HEK293T (cell line): Measurements from ENCODE around the gene SATB1.

Source experiments
- CTCF ChIA-PET: fragments of 350-600 bp; formaldehyde crosslinking; extraction: SDS; loops from one replicate; lab custom pipeline; 2021; ENCODE audit warnings: antibody characterized with exemption, inconsistent platforms; lab: Yijun Ruan, JAX
- POLR2A ChIA-PET: fragments of 350-600 bp; formaldehyde crosslinking; extraction: SDS; loops from one replicate; lab custom pipeline; 2020; ENCODE audit warnings: antibody characterized with exemption, inconsistent platforms; lab: Yijun Ruan, JAX
- DNase-seq: peaks from one replicate; pipeline ENCODE4 v3.0.0; 2012; ENCODE audit warnings: mixed read lengths; ENCODE audit errors: extremely low spot score
- ARNT ChIP-seq: fragments of 450-650 bp; IDR thresholded peaks from 2 replicates; pipeline ENCODE4 v1.6.1; 2017; ENCODE audit warnings: mild to moderate bottlenecking
- BHLHE40 ChIP-seq: fragments of 450-650 bp; IDR thresholded peaks from 2 replicates; pipeline ENCODE4 v1.6.1; 2016; ENCODE audit warnings: mild to moderate bottlenecking, moderate library complexity, borderline replicate concordance
- CTBP1 ChIP-seq: fragments of 450-650 bp; IDR thresholded peaks from 2 replicates; pipeline ENCODE4 v1.6.1; 2016; ENCODE audit warnings: borderline replicate concordance
- ELF4 ChIP-seq: fragments of 450-650 bp; IDR thresholded peaks from 2 replicates; pipeline ENCODE4 v1.6.1; 2017; ENCODE audit warnings: antibody characterized with exemption
- FOXA1 ChIP-seq: fragments of 450-650 bp; IDR thresholded peaks from 2 replicates; pipeline ENCODE4 v1.6.1; 2016; ENCODE audit warnings: mild to moderate bottlenecking
- FOXK2 ChIP-seq: fragments of 450-650 bp; IDR thresholded peaks from 2 replicates; pipeline ENCODE4 v1.6.1; 2016; ENCODE audit warnings: mild to moderate bottlenecking
- FOXM1 ChIP-seq: fragments of 450-650 bp; IDR thresholded peaks from 2 replicates; pipeline ENCODE4 v1.6.1; 2017; ENCODE audit warnings: mild to moderate bottlenecking, borderline replicate concordance
- HDGF ChIP-seq: fragments of 450-650 bp; IDR thresholded peaks from 2 replicates; pipeline ENCODE4 v1.6.1; 2017; ENCODE audit warnings: antibody characterized with exemption, borderline replicate concordance
- L3MBTL2 ChIP-seq: fragments of 450-650 bp; conservative IDR thresholded peaks from 2 replicates; pipeline ENCODE4 v1.6.1; 2016; ENCODE audit warnings: mild to moderate bottlenecking
- LEF1 ChIP-seq: fragments of 450-650 bp; IDR thresholded peaks from 2 replicates; pipeline ENCODE4 v1.6.1; 2017; ENCODE audit warnings: mild to moderate bottlenecking, borderline replicate concordance
- NFRKB ChIP-seq: fragments of 450-650 bp; IDR thresholded peaks from 2 replicates; pipeline ENCODE4 v1.6.1; 2016; ENCODE audit warnings: mild to moderate bottlenecking, moderate library complexity
- PKNOX1 ChIP-seq: fragments of 450-650 bp; IDR thresholded peaks from 2 replicates; pipeline ENCODE4 v1.6.1; 2016
- SP1 ChIP-seq: fragments of 450-650 bp; IDR thresholded peaks from 2 replicates; pipeline ENCODE4 v1.6.1; 2017
- SUZ12 ChIP-seq: fragments of 450-650 bp; IDR thresholded peaks from 2 replicates; pipeline ENCODE4 v1.6.1; 2016; ENCODE audit warnings: mild to moderate bottlenecking
- TARDBP ChIP-seq: fragments of 450-650 bp; IDR thresholded peaks from 2 replicates; pipeline ENCODE4 v1.6.1; 2016
- ZNF384 ChIP-seq: fragments of 450-650 bp; IDR thresholded peaks from 2 replicates; pipeline ENCODE4 v1.6.1; 2016

The SATB1 gene

GRCh38 chr3:18403061-18403460, 22.1 kb downstream of the SATB1 start:
- CTCF ChIA-PET: no interaction called here
- POLR2A ChIA-PET: no interaction called here
- no peak for TF ChIP-seq SUZ12
- no peak for TF ChIP-seq FOXK2
- TF ChIP-seq SP1: no peak
- TF ChIP-seq PKNOX1: no peak
- TF ChIP-seq L3MBTL2: no peak
- no peak for TF ChIP-seq ZNF384
- no peak for DNase-seq

GRCh38 chr3:18402239-18402799, 22.8 kb downstream of the SATB1 start:
- ChIA-PET POLR2A (no interaction called here), CTCF (no interaction called here)
- no peak for DNase-seq
- TF ChIP-seq SP1 (no peak), ARNT (no peak), L3MBTL2 (no peak), ELF4 (no peak)

GRCh38 chr3:18401300-18401961, 23.7 kb downstream of the SATB1 start:
- ChIA-PET CTCF (interaction anchor here (0.6 kb wide), 1 partner anchor 47 kb away, joined by 4 read pairs; no protein-coding TSS in a partner anchor), POLR2A (no interaction called here)
- no peak for TF ChIP-seq FOXA1
- no peak for TF ChIP-seq FOXK2
- TF ChIP-seq SP1: no peak
- TF ChIP-seq HDGF: no peak
- TF ChIP-seq PKNOX1: no peak
- no peak for TF ChIP-seq L3MBTL2
- TF ChIP-seq SUZ12: no peak
- no peak for TF ChIP-seq LEF1
- TF ChIP-seq ELF4: no peak
- TF ChIP-seq CTBP1: no peak
- TF ChIP-seq TARDBP: no peak
- TF ChIP-seq FOXM1: no peak
- no peak for TF ChIP-seq NFRKB
- no peak for TF ChIP-seq ARNT
- no peak for TF ChIP-seq BHLHE40
- TF ChIP-seq ZNF384: no peak
- no peak for DNase-seq

GRCh38 chr3:18398448-18398847, 26.7 kb downstream of the SATB1 start:
- CTCF ChIA-PET: interaction anchor here (0.7 kb wide), 1 partner anchor 549 kb away, joined by 3 read pairs; no protein-coding TSS in a partner anchor
- POLR2A ChIA-PET: no interaction called here

GRCh38 chr3:18396428-18396827, 28.7 kb downstream of the SATB1 start:
- no peak for DNase-seq
- POLR2A ChIA-PET: no interaction called here
- CTCF ChIA-PET: no interaction called here
- no peak for TF ChIP-seq BHLHE40
- no peak for TF ChIP-seq HDGF
- no peak for TF ChIP-seq ELF4
- TF ChIP-seq PKNOX1: no peak
- no peak for TF ChIP-seq ZNF384
- no peak for TF ChIP-seq LEF1
- TF ChIP-seq L3MBTL2: no peak
- no peak for TF ChIP-seq FOXM1
- TF ChIP-seq SP1: no peak
- no peak for TF ChIP-seq TARDBP
- TF ChIP-seq CTBP1: no peak

More at GRCh38 chr3:18398448-18398847, 26.7 kb downstream of the SATB1 start:
- TF ChIP-seq L3MBTL2: no peak
- TF ChIP-seq ZNF384: no peak
- TF ChIP-seq HDGF: no peak
- TF ChIP-seq LEF1: no peak
- no peak for TF ChIP-seq FOXK2
- no peak for TF ChIP-seq SP1
- no peak for TF ChIP-seq NFRKB
- no peak for TF ChIP-seq TARDBP
- no peak for TF ChIP-seq CTBP1
- no peak for TF ChIP-seq PKNOX1
- TF ChIP-seq SUZ12: no peak
- no peak for TF ChIP-seq FOXM1
- no peak for TF ChIP-seq ELF4
- no peak for DNase-seq
